Left ventricle myocardium inferior (tissue), 1 donor: ENCODE results near the gene SH3D21. TPM values are rescaled to one million over a fixed set of nuclear protein-coding genes. Genes with fewer than 3 reads are reported as not detected.
A peak's percentile ranks its signal among the peaks of the same experiment; 100 is the strongest.

ENCODE experiments used
- DNase-seq: peaks from one replicate; pipeline ENCODE4 v3.0.0-alpha.2; 2020
- H3K27ac ChIP-seq: fragments of 200-600 bp; replicated peaks from 2 replicates; pipeline ENCODE4 v1.8.0; 2021
- H3K27me3 ChIP-seq: fragments of 200-600 bp; 2 replicates; pipeline ENCODE4 v1.8.0; 2021; ENCODE audit warnings: low read depth
- H3K36me3 ChIP-seq: fragments of 200-600 bp; 2 replicates; pipeline ENCODE4 v1.8.0; 2021
- H3K4me1 ChIP-seq: fragments of 200-600 bp; 2 replicates; pipeline ENCODE4 v1.8.0; 2021
- H3K4me3 ChIP-seq: fragments of 200-600 bp; 2 replicates; pipeline ENCODE4 v1.8.0; 2021; ENCODE audit warnings: mild to moderate bottlenecking, moderate library complexity
- H3K9me3 ChIP-seq: fragments of 200-600 bp; replicated peaks from 2 replicates; pipeline ENCODE4 v1.8.0; 2021
- intact Hi-C: fragments of 100-400 bp; cut with micrococcal nuclease; formaldehyde crosslinking; loops from one replicate; pipeline ENCODE4 v1.11.0; 2022
- total RNA-seq: library from RNA; stranded (reverse); fragmentation: NEBNext Ultra II Directional; extraction: Animal tissue kit (Norgen Biotek cat#: 25700); gene quantifications from one replicate; pipeline ENCODE4 v1.2.1, GENCODE V29; 2021
- TF ChIP-seq, protein P1 (sequence below): fragments of 200-600 bp; IDR thresholded peaks from 2 replicates; pipeline ENCODE4 v1.8.0; 2021; ENCODE audit warnings: antibody characterized with exemption, mild to moderate bottlenecking, borderline replicate concordance
- donor health status: DM: no; HTN: yes; CAD: no; lungs with severe emphysema.

Gene SH3D21
- total RNA-seq, 1 donor from 2014 or later: 1.9 TPM

DNA sequence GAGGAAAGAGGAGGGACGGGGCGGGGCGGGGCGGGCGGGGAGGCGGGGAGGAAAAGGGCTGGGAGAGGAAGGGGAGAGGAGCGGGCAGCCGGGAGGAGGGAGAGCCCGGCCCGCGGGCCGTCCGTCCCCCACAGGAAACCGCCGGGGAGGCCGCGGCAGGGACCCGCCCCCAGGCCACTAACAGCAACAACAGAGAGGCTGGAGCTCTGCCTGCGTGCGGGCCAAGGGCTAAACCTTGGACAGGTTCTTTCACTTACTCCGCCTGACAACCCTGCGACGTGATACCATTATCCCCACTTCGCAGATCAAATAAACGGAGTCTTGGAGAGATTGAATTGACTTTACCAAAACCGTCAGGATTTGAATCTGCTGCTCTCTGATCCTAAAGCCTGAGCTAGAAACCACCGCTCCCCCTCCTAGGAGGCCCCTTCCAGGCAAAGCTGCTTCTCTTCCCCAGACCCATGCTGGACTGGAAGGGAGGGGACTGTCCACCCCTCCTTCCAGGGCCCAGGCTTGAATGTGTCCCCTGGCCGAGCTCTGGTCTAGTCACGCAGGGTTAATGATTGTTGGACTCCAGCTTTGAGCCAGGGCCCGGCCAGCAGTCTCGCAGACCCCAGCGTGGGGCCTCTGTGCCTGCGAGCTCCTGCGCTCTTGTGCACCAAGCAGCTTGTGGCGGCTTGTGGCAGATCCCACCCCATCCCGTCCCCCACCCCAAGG is 17.6 kb downstream of the SH3D21 start, which contains the start of gene EVA1B:
Gene EVA1B (minus strand): TSS at position 10 of the 717 bp plus-strand sequence. CDS start 608 bp downstream, outside the sequence.
- peak; percentile 89 for DNase-seq
- no peaks in the 10 kb centered on the region for H3K36me3 ChIP-seq
- H3K27me3 ChIP-seq: no peaks in the 10 kb centered on the region
- H3K4me1 ChIP-seq: peaks cover 53% of the 10 kb centered on the region
- no peaks in the 10 kb centered on the region for H3K9me3 ChIP-seq
- H3K4me3 ChIP-seq: peak within 1 kb of the TSS; percentile 83
- TF ChIP-seq, protein P1, sequence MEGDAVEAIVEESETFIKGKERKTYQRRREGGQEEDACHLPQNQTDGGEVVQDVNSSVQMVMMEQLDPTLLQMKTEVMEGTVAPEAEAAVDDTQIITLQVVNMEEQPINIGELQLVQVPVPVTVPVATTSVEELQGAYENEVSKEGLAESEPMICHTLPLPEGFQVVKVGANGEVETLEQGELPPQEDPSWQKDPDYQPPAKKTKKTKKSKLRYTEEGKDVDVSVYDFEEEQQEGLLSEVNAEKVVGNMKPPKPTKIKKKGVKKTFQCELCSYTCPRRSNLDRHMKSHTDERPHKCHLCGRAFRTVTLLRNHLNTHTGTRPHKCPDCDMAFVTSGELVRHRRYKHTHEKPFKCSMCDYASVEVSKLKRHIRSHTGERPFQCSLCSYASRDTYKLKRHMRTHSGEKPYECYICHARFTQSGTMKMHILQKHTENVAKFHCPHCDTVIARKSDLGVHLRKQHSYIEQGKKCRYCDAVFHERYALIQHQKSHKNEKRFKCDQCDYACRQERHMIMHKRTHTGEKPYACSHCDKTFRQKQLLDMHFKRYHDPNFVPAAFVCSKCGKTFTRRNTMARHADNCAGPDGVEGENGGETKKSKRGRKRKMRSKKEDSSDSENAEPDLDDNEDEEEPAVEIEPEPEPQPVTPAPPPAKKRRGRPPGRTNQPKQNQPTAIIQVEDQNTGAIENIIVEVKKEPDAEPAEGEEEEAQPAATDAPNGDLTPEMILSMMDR: no peak
- peak within 1 kb of the TSS; percentile 95 for H3K27ac ChIP-seq
- intact Hi-C loops: no loop called here

DNA sequence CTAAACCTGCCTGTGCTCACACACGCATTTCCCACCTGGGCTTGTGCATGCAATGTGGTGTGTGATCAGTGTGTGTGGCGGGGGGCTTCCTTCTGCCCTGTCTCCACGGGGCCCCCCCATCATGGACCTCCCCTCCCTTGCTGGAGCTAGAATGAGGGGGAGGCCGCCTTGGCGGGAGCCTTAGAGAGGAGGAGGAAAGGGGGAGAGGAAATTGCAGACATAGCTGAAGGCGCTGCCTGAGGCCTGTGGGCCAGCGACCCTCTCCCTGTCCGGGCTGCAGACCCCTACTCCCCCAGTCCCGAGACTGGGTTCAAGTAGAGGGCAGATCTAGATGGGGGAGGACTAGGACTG is 18.2 kb downstream of the SH3D21 start:
- DNase-seq: no peak
- TF ChIP-seq, protein P1: no peak
- Histone ChIP-seq H3K4me1 (peaks cover 58% of the 10 kb centered on the region), H3K4me3 (peak overlapping the region; percentile 83), H3K27me3 (no peaks in the 10 kb centered on the region), H3K27ac (peak overlapping the region; percentile 95), H3K36me3 (no peaks in the 10 kb centered on the region), H3K9me3 (no peaks in the 10 kb centered on the region)
- intact Hi-C loops: no loop called here

DNA sequence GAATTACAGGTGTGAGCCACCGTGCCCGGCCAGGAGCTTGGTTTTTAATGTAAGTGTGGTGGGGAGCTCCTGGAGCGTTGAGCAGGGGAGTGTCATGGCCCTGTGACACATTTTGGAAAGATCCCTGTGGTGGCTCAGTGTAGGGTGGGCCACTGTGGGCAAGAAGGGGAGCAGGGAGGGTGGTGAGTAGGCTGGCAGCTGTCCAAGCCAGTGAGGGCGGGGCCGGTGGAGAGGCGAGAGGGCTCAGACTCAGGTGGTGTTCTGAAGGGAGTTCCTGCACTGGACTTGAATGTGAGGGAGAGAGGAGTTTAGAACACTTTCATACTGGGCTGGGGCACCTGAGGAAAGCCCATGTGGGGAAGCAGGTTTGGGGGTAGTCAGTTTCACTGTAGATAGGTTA is 20.3 kb downstream of the SH3D21 start:
- no peak for DNase-seq
- H3K4me1 ChIP-seq: peaks cover 54% of the 10 kb centered on the region
- TF ChIP-seq, protein P1: no peak
- no peaks in the 10 kb centered on the region for H3K9me3 ChIP-seq
- no peaks in the 10 kb centered on the region for H3K27me3 ChIP-seq
- no peak overlapping the region for H3K27ac ChIP-seq
- H3K4me3 ChIP-seq: no peak overlapping the region
- no peaks in the 10 kb centered on the region for H3K36me3 ChIP-seq
- intact Hi-C loops: no loop called here

DNA sequence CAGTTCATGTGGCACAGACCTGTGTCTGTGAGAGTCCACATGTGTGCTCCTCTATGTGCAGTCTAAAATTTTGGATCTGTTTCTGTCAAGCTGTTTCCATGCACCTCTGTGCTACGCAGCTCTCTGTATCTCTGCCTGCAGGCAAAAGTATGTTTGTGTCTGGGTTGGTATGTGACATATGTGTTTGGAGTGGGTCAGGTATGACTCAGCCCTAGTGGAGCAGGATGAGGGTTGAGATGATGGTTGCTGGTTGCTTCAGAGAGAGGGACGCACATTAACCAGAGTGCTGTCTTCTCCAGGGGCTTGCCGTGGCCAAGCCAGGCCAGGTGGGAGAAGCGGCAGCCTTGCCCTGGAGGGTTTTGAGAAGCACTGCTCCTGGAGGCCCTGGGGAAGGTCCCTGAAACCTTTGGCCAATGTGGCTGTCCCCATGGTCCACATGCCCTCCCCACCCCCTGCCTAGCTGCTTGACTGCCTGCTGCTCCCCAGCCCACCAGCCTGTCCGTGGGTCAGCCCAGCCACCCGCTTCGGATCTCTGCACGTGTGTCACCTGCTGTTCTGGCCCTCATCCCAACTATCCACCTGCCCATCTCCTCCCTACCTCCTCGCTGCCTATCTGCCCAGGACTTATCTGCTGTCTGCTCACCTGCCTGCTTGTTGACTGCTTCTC is 21.4 kb downstream of the SH3D21 start:
- H3K4me3 ChIP-seq: no peak overlapping the region
- no peak for DNase-seq
- no peaks in the 10 kb centered on the region for H3K27me3 ChIP-seq
- peaks cover 44% of the 10 kb centered on the region for H3K4me1 ChIP-seq
- intact Hi-C loops: no loop called here
- no peaks in the 10 kb centered on the region for H3K36me3 ChIP-seq
- TF ChIP-seq, protein P1: no peak
- no peak overlapping the region for H3K27ac ChIP-seq
- no peaks in the 10 kb centered on the region for H3K9me3 ChIP-seq

DNA sequence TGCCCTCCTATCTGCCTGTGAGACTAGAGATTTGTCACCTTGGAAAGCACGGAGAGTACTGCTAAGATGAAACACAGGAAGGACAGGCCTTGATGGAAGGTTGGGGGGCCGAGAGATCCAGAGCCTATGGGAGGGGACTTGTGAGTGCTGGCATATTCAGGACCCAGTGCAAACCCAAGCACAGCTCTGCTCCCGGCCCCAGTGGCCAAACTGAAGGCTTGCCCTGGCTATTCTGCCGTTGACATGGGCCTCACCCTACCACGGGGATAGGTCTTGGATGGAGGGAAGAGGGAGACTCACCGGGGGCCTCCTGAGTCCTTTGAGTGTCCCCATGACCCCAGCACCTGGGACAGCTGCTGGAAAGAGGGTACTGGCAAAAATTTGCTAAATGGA is 21.9 kb downstream of the SH3D21 start:
- H3K4me1 ChIP-seq: peaks cover 38% of the 10 kb centered on the region
- no peak overlapping the region for H3K4me3 ChIP-seq
- peak overlapping the region; percentile 30 for H3K27ac ChIP-seq
- intact Hi-C loops: no loop called here
- H3K36me3 ChIP-seq: no peaks in the 10 kb centered on the region
- no peaks in the 10 kb centered on the region for H3K27me3 ChIP-seq
- TF ChIP-seq, protein P1: no peak
- DNase-seq: no peak
- no peaks in the 10 kb centered on the region for H3K9me3 ChIP-seq
